NB4 (cell line): ENCODE measurements around the gene FSTL5.

Source experiments
- CTCF ChIP-seq: IDR thresholded peaks from one replicate; pipeline ENCODE4 v1.5.1; 2012; ENCODE audit warnings: low read depth, low read length
- MYC ChIP-seq: IDR thresholded peaks from 2 replicates; pipeline ENCODE4 v1.6.1; 2011; ENCODE audit warnings: low read depth, low read length
- POLR2A ChIP-seq: IDR thresholded peaks from 2 replicates; pipeline ENCODE4 v1.6.1; 2011; ENCODE audit warnings: mild to moderate bottlenecking; ENCODE audit not compliant: insufficient read length; ENCODE audit errors: extremely low read depth

GRCh38 chr4:161538941-161539340 lies 624.9 kb downstream of the FSTL5 start:
- TF ChIP-seq CTCF (no peak), POLR2A (no peak), MYC (no peak)
